Measurements from ENCODE around the gene SNAPC4.
A peak's percentile ranks its signal among the peaks of the same experiment; 100 is the strongest.

SNAPC4 gene

GRCh38 chr9:136372561-136373299 is 27.2 kb downstream of the SNAPC4 start:
- DNase-seq (ENCODE audit: low spot score) = no peak

DNA sequence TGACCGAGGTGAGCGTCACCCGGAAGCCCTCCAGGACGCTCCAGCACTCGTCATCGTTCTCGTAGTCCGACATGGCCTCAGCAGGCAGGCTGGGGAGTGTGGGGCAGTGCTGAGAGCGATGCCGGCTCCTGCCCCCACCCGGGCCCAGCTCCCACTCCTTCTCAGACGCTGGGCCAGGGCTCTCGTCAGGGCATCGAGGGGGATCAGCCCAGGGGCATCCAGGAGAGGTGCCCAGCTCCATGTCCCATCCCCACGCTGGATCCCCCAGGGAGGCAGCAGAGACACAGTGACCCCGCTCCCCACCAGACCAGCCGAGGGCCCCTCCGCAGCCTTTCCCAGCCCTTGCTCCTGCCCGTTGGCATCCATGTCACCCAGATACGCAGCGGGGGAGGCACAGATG is 28.0 kb downstream of the SNAPC4 start:
- no peak for DNase-seq (ENCODE audit: low spot score)

- no peak for DNase-seq (ENCODE audit: low spot score)
Observed at GRCh38 chr9:136371533-136371880, 28.5 kb downstream of the SNAPC4 start.

GRCh38 chr9:136370687-136371532 is 29.1 kb downstream of the SNAPC4 start:
- no peak for DNase-seq (ENCODE audit: low spot score)

- DNase-seq (ENCODE audit: low spot score) = no peak
Observed at GRCh38 chr9:136370037-136370436, 29.9 kb downstream of the SNAPC4 start.

- no peak for DNase-seq (ENCODE audit: low spot score)
Observed at GRCh38 chr9:136368190-136368589, 31.8 kb downstream of the SNAPC4 start.

- no peak for DNase-seq (ENCODE audit: low spot score)
Observed at GRCh38 chr9:136367296-136368145, 32.4 kb downstream of the SNAPC4 start.

DNA sequence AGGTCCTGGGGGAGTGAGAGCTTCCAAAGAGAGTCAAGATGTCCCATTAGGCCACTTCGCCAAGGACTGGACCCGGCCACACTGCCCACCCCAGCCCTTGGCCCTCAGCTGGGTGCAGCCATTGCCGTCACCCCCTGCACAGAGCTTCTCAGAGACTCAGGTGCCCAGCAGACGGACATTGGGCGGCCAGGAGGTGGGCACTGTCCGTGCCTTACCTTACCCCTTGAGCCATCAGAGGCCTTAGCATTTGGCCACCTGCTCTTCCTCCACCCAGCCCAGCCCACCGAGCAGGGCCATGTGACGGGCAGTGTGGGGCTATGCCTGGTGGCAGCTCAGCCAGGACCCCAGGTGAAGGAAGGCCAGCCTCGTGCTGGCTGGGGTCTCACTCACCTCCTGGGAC is 33.1 kb downstream of the SNAPC4 start:
- DNase-seq (ENCODE audit: low spot score) = no peak

GRCh38 chr9:136365775-136366222 is 34.2 kb downstream of the SNAPC4 start:
- no peak for DNase-seq (ENCODE audit: low spot score)

GRCh38 chr9:136364942-136365774 is 34.8 kb downstream of the SNAPC4 start:
- no peak for DNase-seq (ENCODE audit: low spot score)

DNA sequence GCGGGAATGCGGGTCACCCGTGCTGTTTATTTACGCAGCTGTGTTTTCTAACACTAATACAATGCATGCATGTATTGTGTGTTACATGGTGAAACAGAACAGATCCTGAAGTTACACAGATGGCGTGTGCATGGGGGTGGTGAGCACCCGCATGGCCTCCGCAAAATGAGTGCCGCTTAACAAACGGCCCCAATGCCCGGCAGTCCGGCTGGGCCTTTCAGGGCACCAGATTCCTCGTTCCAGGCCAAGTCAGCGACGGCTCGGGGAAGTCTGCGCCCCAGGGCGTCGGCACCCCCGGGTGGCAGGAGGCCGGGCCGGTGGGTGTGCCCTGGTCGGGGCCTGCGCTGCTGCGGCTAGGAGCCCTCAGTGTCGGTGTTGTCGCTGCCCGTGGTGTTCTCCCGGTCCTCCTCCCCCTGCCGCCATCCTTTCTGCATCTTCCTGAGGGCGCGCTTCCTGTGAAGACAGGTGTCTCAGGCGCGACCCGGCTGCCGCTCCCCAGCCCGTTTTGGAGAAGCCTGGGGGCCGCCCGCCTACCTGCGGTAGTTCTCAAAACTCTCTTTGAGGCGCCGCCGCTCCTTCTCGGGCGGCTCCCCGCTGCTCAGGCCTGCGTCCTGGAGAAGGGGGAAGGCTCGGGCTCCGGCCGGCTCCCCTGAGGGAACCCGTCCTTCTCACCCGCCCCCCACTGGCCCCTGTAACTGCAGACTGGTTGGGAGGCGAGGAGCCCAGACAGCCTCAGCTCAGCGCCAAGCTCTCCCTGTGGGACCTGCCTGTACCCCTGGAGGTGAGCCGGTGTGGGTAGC is 35.8 kb downstream of the SNAPC4 start:
- DNase-seq (ENCODE audit: low spot score) = no peak

- DNase-seq (ENCODE audit: low spot score) = peak; percentile 97
Observed at GRCh38 chr9:136363106-136363948, 36.6 kb downstream of the SNAPC4 start, which contains the start of gene DNLZ. Gene DNLZ, minus strand, starts transcription at chr9:136363744. Its CDS starts 30 bp downstream, at chr9:136363714.

DNA sequence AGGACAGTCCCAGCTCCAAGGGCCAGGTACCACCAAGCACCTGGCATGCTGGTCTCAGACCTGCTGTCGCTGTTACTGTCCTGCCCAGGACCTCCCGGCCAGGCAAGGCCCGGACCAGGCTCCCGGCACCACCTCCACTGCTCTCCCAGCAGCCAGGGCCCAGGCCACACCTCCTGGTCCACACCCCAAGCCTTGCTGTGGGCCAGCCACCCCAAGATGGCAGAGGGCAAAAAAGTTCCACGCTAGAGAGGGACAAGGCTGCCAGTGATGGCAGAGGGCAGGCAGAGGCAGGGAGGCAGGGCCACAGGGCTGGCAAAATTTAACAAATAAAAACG is 37.6 kb downstream of the SNAPC4 start:
- DNase-seq (ENCODE audit: low spot score) = no peak

DNA sequence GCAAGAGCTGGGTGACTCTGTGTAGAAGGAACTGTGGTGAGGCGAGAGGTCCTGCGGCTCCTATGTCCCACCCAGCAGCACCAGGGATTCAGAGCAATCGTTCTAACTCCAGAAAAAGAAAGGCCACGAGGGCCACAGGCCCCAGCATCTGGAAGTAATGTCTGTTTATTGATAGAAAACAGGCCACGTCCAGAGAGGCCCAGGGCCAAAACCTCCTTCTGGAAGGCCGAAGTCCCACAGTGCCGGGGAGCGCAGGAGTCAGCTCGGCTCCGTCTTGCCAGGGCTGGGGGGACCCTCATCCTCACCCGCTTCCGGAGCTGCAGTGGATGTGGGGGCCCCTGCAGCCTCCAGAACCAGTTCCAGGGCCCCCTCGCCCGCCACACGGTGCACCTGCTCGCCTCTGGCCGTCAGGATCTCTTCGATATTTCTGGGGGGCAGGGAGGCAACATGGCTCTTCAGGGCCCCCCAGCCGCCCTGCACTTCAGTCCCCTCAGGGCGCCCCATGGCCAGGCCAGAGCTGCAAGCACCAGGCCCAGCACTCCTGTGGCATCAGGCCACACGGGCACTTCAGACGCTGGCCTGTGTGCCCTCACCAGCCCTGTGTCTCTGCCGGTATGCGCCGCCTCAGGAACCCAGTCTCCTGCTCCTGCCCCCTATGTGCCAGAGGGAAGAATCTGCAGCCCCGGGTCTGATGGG is 38.1 kb downstream of the SNAPC4 start:
- no peak for DNase-seq (ENCODE audit: low spot score)

DNA sequence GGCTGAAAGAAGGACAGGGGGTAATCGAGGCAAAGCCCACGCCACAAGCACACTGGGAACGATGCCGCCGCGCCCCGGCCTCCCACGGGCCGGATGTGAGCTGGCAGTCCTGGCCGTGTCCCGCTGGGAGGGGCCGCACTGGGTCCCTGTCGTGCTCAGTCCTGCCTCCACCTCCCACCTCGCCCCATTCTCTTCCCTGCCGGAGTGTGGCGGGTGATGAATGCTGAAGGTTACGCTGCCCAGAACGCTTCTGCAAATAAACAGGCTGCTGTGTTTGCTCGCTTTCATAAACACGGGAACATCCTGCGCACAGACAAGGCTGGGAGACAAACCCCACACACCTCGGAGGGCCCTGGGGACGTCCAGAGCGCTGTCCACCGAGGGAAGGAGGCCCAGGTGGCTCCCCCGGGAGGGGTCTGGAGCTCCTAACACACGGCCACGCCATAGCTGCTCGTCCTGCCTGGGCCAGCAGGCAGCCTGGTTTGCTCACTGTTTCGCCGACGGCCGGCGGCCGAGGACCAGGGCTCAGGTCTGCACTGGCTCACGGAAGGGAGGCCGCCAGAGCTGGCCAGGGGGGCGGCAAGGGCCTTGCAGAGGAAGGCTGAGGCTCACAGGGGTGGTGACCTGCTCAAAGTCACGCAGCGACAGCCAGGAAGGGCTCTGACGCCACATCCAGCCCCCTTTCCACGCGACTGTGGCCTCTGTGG is 38.8 kb downstream of the SNAPC4 start:
- no peak for DNase-seq (ENCODE audit: low spot score)

GRCh38 chr9:136359774-136360718 is 39.9 kb downstream of the SNAPC4 start:
- DNase-seq (ENCODE audit: low spot score) = no peak

DNA sequence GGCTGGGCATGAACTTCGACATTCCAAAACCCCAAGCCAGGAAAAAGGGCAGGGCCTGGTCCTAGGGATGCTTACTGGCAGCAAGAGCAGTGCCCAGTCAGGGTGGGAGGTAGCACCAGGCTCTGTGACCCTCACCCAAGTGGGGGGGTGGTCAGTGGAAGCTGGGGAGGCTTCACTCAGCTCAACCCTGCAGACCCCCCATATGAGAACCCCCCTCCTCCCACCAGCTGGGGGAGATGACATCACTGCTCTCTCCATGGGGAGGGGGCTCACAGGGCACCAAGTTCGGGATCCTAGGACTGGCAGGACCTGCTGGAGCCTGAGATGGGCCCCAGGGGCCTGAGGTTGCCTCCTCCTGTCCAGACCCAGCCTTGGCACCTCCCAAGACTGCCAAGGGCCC is 41.1 kb downstream of the SNAPC4 start:
- DNase-seq (ENCODE audit: low spot score) = no peak
